Naive B cell (primary cell): ENCODE data around the gene POU2F1. TPM values are rescaled to one million over a fixed set of nuclear protein-coding genes. Genes with fewer than 3 reads are reported as not detected.

Source experiments
- ATAC-seq, 2 donors: fragments of 150-1000 bp; cut with Tn5 transposase; 2 replicates each; pipeline ENCODE4 v1.10.0; 2021; ENCODE audit warnings: low read depth in 2 of 2, mild to moderate bottlenecking in 2 of 2, moderate library complexity in 2 of 2
- DNase-seq: peaks from one replicate; pipeline ENCODE4 v3.0.0; 2022
- H3K27ac Mint-ChIP-seq, 6 donors: one replicate each; pipeline ENCODE4 v1.8.0; 2020 to 2022; ENCODE audit warnings: mild to moderate bottlenecking in 6 of 6, mixed read lengths in 6 of 6, moderate library complexity in 5 of 6, inconsistent platforms in 2 of 6
- H3K27me3 Mint-ChIP-seq, 3 donors: one replicate each; pipeline ENCODE4 v1.8.0; 2021 to 2022; ENCODE audit warnings: mixed read lengths in 3 of 3, mild to moderate bottlenecking in 1 of 3
- H3K36me3 Mint-ChIP-seq, 2 donors: one replicate each; pipeline ENCODE4 v1.8.0; 2020 to 2022; ENCODE audit warnings: mixed read lengths in 2 of 2, inconsistent platforms in 1 of 2, mild to moderate bottlenecking in 1 of 2
- H3K4me1 Mint-ChIP-seq, 3 donors: one replicate each; pipeline ENCODE4 v1.8.0; 2020 to 2022; ENCODE audit warnings: mixed read lengths in 3 of 3, inconsistent platforms in 1 of 3, mild to moderate bottlenecking in 1 of 3, moderate library complexity in 1 of 3
- H3K4me3 Mint-ChIP-seq, 8 donors: one replicate each; pipeline ENCODE4 v1.8.0; 2020 to 2022; ENCODE audit warnings: mild to moderate bottlenecking in 8 of 8, mixed read lengths in 8 of 8, moderate library complexity in 8 of 8, inconsistent platforms in 2 of 8
- H3K9me3 Mint-ChIP-seq, 7 donors: one replicate each; pipeline ENCODE4 v1.8.0; 2020 to 2022; ENCODE audit warnings: mixed read lengths in 7 of 7, mild to moderate bottlenecking in 5 of 7, inconsistent platforms in 2 of 7, moderate library complexity in 1 of 7
- polyA plus RNA-seq, 6 donors: library from polyadenylated mRNA; unstranded; fragments of 300-500 nt; fragmentation: Illumina TruSeq; gene quantifications; one replicate each; pipeline ENCODE4 v1.2.3, GENCODE V29; 2021; ENCODE audit warnings: low read depth in 6 of 6

Gene POU2F1
- polyA plus RNA-seq, 6 donors from 2014 or later, result 12.2 to 23.6 (median 20.0) TPM

DNA sequence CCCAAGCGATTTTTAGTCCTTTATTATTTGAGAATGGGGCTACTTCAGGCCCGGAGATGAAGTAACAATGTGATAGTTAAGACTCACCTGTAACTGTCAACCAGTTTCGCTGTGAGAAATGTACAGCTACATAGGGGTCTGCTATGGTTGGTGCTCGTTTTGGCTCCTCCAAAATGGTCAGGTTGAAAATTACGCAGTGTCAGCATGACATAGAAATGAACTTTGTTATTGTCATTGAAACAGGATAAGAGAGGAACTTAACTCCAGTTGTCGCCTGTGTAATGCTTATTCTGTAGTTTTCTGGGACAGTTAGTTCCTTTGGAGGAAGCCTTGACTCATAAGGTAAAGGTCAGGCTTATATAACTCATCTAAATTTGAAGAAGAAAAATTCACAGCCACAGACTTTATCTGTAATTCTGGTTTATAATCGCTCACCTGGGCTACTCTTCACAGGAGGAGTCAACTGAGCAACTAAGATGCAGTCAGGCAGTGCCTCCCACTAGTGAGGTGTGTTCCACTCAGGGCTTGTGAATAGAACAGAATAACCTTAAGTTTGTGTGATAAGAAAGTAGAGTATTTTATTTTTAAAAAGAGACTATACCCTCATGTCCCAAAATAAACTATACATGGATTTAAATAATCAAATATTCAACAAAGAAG, 166.7 kb downstream of the POU2F1 start:
- Mint-ChIP-seq H3K4me1 (no peaks in the 10 kb centered on the region), H3K27me3 (no peaks in the 10 kb centered on the region), H3K9me3 (no peaks in the 10 kb centered on the region), H3K27ac (peak overlapping the region in 1 of 6 donors; percentile 23), H3K36me3 (peaks cover 9 to 15% of the 10 kb centered on the region in 2 donors), H3K4me3 (no peak overlapping the region)
- DNase-seq (no peak), ATAC-seq (no peak)

DNA sequence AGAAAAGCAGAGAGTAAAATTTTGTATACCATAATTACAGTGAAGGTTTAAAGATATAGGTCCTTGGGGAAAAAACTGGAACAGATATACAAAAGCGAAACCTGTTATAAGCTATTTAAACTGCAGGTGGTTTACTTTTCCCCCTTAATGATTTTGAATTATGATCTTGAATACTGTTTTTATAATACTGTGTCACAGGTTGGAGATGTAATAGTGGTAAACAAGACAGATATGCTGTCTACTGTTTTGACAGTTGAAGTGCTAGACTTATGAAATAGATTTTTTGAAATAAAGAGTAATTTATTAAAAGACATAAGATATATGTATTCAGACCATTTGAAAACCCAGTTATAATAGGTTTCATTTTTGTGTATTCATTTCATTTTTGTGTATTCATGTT, 168.3 kb downstream of the POU2F1 start:
- Mint-ChIP-seq H3K4me1 (no peaks in the 10 kb centered on the region), H3K9me3 (no peaks in the 10 kb centered on the region), H3K27me3 (no peaks in the 10 kb centered on the region), H3K27ac (no peak overlapping the region), H3K4me3 (no peak overlapping the region), H3K36me3 (peaks cover 9 to 15% of the 10 kb centered on the region in 2 donors)
- no peak for DNase-seq
- ATAC-seq, result no peak

DNA sequence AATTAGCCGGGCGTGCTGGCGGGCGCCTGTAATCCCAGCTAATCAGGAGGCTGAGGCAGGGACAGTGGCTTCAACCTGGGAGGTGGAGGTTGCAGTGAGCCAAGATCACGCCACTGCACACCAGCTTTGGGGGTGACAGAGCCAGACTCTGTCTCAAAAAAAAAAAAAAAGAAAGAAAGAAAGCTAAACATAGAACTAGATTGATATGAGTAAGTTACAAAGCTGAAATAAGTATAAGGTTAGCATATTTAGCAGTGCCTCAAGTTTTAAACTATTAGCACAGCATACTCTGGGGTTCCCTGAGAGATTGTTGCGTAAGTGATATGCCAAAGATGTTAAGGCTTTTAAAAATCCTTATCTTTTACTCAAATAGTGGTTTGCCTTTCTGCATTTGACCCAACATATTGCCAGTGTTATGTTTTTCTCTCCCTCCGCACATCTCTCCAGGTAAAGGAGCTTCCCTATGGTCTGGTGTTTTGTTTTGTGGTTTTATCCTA, 171.6 kb downstream of the POU2F1 start:
- no peak for ATAC-seq
- no peaks in the 10 kb centered on the region for H3K9me3 Mint-ChIP-seq
- H3K4me3 Mint-ChIP-seq, result no peak overlapping the region
- H3K27me3 Mint-ChIP-seq, result no peaks in the 10 kb centered on the region
- peak overlapping the region in 1 of 6 donors; percentile 44 for H3K27ac Mint-ChIP-seq
- no peak for DNase-seq
- H3K36me3 Mint-ChIP-seq, result peaks cover 0 to 19% of the 10 kb centered on the region in 2 donors
- no peaks in the 10 kb centered on the region for H3K4me1 Mint-ChIP-seq

- Mint-ChIP-seq H3K36me3 (peaks cover 22 to 28% of the 10 kb centered on the region in 2 donors), H3K9me3 (no peaks in the 10 kb centered on the region), H3K27me3 (no peaks in the 10 kb centered on the region), H3K4me1 (no peaks in the 10 kb centered on the region), H3K4me3 (no peak overlapping the region), H3K27ac (peak overlapping the region in 1 of 6 donors; percentile 33)
- ATAC-seq (no peak), DNase-seq (no peak)
Observed at GRCh38 chr1:167400359-167400953, 179.8 kb downstream of the POU2F1 start.

- DNase-seq, result peak; percentile 24
- peak overlapping the region in 1 of 6 donors; percentile 24 for H3K27ac Mint-ChIP-seq
Observed at GRCh38 chr1:167401260-167401873, 180.7 kb downstream of the POU2F1 start.

DNA sequence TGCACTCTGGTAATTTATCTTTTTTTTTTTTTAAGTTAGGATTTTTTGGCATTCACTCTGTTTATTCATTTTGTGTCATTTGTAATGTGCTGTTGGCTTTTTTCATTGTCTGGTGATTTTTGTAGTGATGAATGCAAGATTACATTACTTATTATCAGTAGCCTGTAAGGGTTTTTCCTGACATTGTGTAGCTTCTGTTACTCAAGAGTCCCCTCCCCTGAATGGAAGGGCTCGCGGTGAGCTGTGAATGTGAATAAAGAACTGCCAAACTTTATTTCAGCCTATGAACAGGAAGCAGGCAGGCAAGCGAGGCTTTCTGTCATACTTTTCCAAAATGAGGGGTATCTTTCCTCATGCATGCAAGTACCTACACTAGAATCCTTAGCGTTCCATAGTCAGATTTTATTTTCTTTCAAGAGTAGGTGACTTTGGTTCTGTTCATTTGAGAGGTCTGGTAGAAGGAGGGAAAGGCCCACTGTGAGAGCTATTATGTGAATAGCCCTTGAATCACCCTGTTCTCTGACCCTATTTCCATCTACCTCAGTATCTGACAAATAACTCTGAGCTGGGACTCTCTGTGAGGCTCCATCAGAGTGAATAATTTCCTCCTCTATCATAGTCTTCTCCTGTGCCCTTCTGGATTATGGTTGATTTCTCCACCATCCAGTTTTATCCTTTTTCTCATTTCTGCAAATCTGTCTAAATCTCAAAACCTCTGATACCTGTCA, 183.6 kb downstream of the POU2F1 start:
- no peaks in the 10 kb centered on the region for H3K9me3 Mint-ChIP-seq
- no peaks in the 10 kb centered on the region for H3K27me3 Mint-ChIP-seq
- H3K36me3 Mint-ChIP-seq, result peaks cover 7 to 42% of the 10 kb centered on the region in 2 donors
- ATAC-seq (no peak), DNase-seq (no peak)
- no peak overlapping the region for H3K4me3 Mint-ChIP-seq
- H3K27ac Mint-ChIP-seq, result no peak overlapping the region
- H3K4me1 Mint-ChIP-seq, result no peaks in the 10 kb centered on the region

More at GRCh38 chr1:167401260-167401873, 180.7 kb downstream of the POU2F1 start:
- ATAC-seq, result peak; percentile 49 to 56
- no peak overlapping the region for H3K4me3 Mint-ChIP-seq
- H3K27me3 Mint-ChIP-seq, result no peaks in the 10 kb centered on the region
- no peaks in the 10 kb centered on the region for H3K9me3 Mint-ChIP-seq
- H3K4me1 Mint-ChIP-seq, result no peaks in the 10 kb centered on the region
- peaks cover 22 to 29% of the 10 kb centered on the region in 2 donors for H3K36me3 Mint-ChIP-seq

GRCh38 chr1:167404908-167405307, 184.2 kb downstream of the POU2F1 start:
- Mint-ChIP-seq H3K4me3 (no peak overlapping the region), H3K36me3 (peaks cover 7 to 42% of the 10 kb centered on the region in 2 donors), H3K27ac (no peak overlapping the region), H3K9me3 (no peaks in the 10 kb centered on the region), H3K4me1 (no peaks in the 10 kb centered on the region), H3K27me3 (no peaks in the 10 kb centered on the region)
- DNase-seq, result no peak
- no peak for ATAC-seq

GRCh38 chr1:167408355-167408754, 187.7 kb downstream of the POU2F1 start:
- Mint-ChIP-seq H3K9me3 (no peaks in the 10 kb centered on the region), H3K27ac (no peak overlapping the region), H3K27me3 (no peaks in the 10 kb centered on the region), H3K4me3 (no peak overlapping the region), H3K4me1 (no peaks in the 10 kb centered on the region), H3K36me3 (peaks cover 11 to 42% of the 10 kb centered on the region in 2 donors)
- ATAC-seq, result no peak
- no peak for DNase-seq

- no peaks in the 10 kb centered on the region for H3K27me3 Mint-ChIP-seq
- ATAC-seq (peak in 1 of 2 donors; percentile 51), DNase-seq (no peak)
- H3K9me3 Mint-ChIP-seq, result no peaks in the 10 kb centered on the region
- H3K36me3 Mint-ChIP-seq, result peaks cover 11 to 47% of the 10 kb centered on the region in 2 donors
- no peaks in the 10 kb centered on the region for H3K4me1 Mint-ChIP-seq
- H3K4me3 Mint-ChIP-seq, result no peak overlapping the region
- H3K27ac Mint-ChIP-seq, result peak overlapping the region in 2 of 6 donors; percentile 3 to 39
Observed at GRCh38 chr1:167409183-167409582, 188.5 kb downstream of the POU2F1 start.

DNA sequence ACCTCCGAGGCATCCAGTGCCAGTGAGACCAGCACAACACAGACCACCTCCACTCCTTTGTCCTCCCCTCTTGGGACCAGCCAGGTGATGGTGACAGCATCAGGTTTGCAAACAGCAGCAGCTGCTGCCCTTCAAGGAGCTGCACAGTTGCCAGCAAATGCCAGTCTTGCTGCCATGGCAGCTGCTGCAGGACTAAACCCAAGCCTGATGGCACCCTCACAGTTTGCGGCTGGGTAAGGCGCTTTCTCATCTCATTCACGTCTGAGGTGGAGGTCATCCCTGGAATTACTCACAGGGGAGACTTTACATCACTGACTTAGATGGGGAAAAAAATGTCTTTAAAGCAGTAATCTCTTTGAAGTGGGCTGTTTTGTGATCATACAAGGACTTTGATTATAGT, 191.4 kb downstream of the POU2F1 start:
- H3K36me3 Mint-ChIP-seq, result peaks cover 11 to 44% of the 10 kb centered on the region in 2 donors

GRCh38 chr1:167412920-167413319, 192.2 kb downstream of the POU2F1 start:
- DNase-seq, result no peak
- ATAC-seq, result no peak

More for the DNA sequence above, 191.4 kb downstream of the POU2F1 start:
- ATAC-seq (no peak), DNase-seq (no peak)
- Mint-ChIP-seq H3K9me3 (no peaks in the 10 kb centered on the region), H3K27me3 (no peaks in the 10 kb centered on the region), H3K4me1 (peaks cover 1 to 7% (median 4%) of the 10 kb centered on the region in 3 donors), H3K4me3 (no peak overlapping the region), H3K27ac (peak overlapping the region in 1 of 6 donors; percentile 89)

GRCh38 chr1:167413328-167413727, 192.6 kb downstream of the POU2F1 start:
- ATAC-seq, result no peak
- Mint-ChIP-seq H3K27me3 (no peaks in the 10 kb centered on the region), H3K9me3 (no peaks in the 10 kb centered on the region), H3K36me3 (peaks cover 11 to 35% of the 10 kb centered on the region in 2 donors), H3K4me3 (no peak overlapping the region), H3K27ac (no peak overlapping the region), H3K4me1 (peaks cover 7 to 19% (median 14%) of the 10 kb centered on the region in 3 donors)
- DNase-seq, result no peak

More at GRCh38 chr1:167412920-167413319, 192.2 kb downstream of the POU2F1 start:
- H3K4me1 Mint-ChIP-seq, result peaks cover 4 to 15% (median 10%) of the 10 kb centered on the region in 3 donors
- H3K4me3 Mint-ChIP-seq, result no peak overlapping the region
- H3K27me3 Mint-ChIP-seq, result no peaks in the 10 kb centered on the region
- peak overlapping the region in 2 of 6 donors; percentile 62 to 69 for H3K27ac Mint-ChIP-seq
- H3K9me3 Mint-ChIP-seq, result no peaks in the 10 kb centered on the region
- peaks cover 11 to 39% of the 10 kb centered on the region in 2 donors for H3K36me3 Mint-ChIP-seq

- Mint-ChIP-seq H3K27me3 (no peaks in the 10 kb centered on the region), H3K4me3 (peak overlapping the region in 1 of 8 donors; percentile 23), H3K9me3 (no peaks in the 10 kb centered on the region), H3K4me1 (peaks cover 12 to 22% (median 17%) of the 10 kb centered on the region in 3 donors), H3K27ac (peak overlapping the region in 1 of 6 donors; percentile 19), H3K36me3 (peaks cover 10 to 32% of the 10 kb centered on the region in 2 donors)
- no peak for ATAC-seq
- no peak for DNase-seq
Observed at GRCh38 chr1:167416506-167416905, 195.8 kb downstream of the POU2F1 start.
